H1 (cell line): Measurements from ENCODE around the gene CCDC78. TPM values are rescaled to one million over a fixed set of nuclear protein-coding genes. Genes with fewer than 3 reads are reported as not detected.

Experiments
- CTCF ChIA-PET: fragments of 300-600 bp; sonication (Branson Sonifier 250); formaldehyde crosslinking; loops from one replicate; lab custom pipeline; 2021; ENCODE audit not compliant: partially characterized antibody; lab: Charles Lee
- POLR2A ChIA-PET: fragments of 300-600 bp; sonication (Branson Sonifier 250); formaldehyde crosslinking; loops from one replicate; lab custom pipeline; 2021; ENCODE audit warnings: inconsistent platforms; ENCODE audit not compliant: partially characterized antibody; lab: Charles Lee
- DNase-seq, 2 experiments: peaks; one replicate each; pipeline versions ENCODE4 v3.0.0 to v3.0.0-alpha.2; 2010 to 2022; ENCODE audit warnings: low spot score in 2 of 2, low read depth in 1 of 2, mixed read lengths in 1 of 2
- FAIRE-seq: peaks from 2 replicates; lab custom pipeline; 2011; peaks lifted over from hg19 to GRCh38; lab: Jason Lieb, UNC
- H2AFZ ChIP-seq: 2 replicates; pipeline ENCODE4 v1.8.1; 2012; ENCODE audit warnings: low read length, inconsistent platforms
- H2AK5ac ChIP-seq: 2 replicates; pipeline ENCODE4 v1.6.1; 2013; ENCODE audit warnings: low read depth, low read length
- H2BK120ac ChIP-seq: replicated peaks from 2 replicates; pipeline ENCODE3; 2013; ENCODE audit warnings: low read depth, low read length, inconsistent platforms
- H2BK12ac ChIP-seq: 2 replicates; pipeline ENCODE4 v1.6.1; 2013; ENCODE audit warnings: low read depth, low read length
- H2BK15ac ChIP-seq: 2 replicates; pipeline ENCODE4 v1.6.1; 2013; ENCODE audit warnings: low read length
- H2BK20ac ChIP-seq: 2 replicates; pipeline ENCODE4 v1.6.1; 2013; ENCODE audit warnings: low read length
- H2BK5ac ChIP-seq: 2 replicates; pipeline ENCODE4 v1.6.1; 2013; ENCODE audit warnings: low read depth, low read length
- H3K14ac ChIP-seq: 2 replicates; pipeline ENCODE4 v1.6.1; 2013; ENCODE audit warnings: inconsistent platforms; ENCODE audit not compliant: insufficient read length
- H3K18ac ChIP-seq: 2 replicates; pipeline ENCODE4 v1.6.1; 2013; ENCODE audit warnings: low read length; ENCODE audit errors: extremely low read depth
- H3K23ac ChIP-seq: 2 replicates; pipeline ENCODE4 v1.6.1; 2013; ENCODE audit warnings: inconsistent platforms; ENCODE audit not compliant: insufficient read length
- H3K23me2 ChIP-seq: 2 replicates; pipeline ENCODE4 v1.6.1; 2013; ENCODE audit warnings: low read depth, low read length
- H3K27ac ChIP-seq: 2 replicates; pipeline ENCODE4 v1.6.1; 2011; ENCODE audit warnings: low read depth, low read length, inconsistent platforms
- H3K27me3 ChIP-seq, 4 experiments: replicated peaks in 1 of 4; 1 replicate in 1 of 4; 2 replicates in 3 of 4; pipeline versions ENCODE4 v1.6.1 to v1.8.1; 2011 to 2013; ENCODE audit warnings: low read length in 3 of 4, mild to moderate bottlenecking in 3 of 4, inconsistent platforms in 2 of 4, mixed read lengths in 2 of 4, moderate library complexity in 1 of 4; ENCODE audit not compliant: control insufficient read depth in 3 of 4, insufficient read depth in 3 of 4; ENCODE audit errors: extremely low read depth in 1 of 4
- H3K36me3 ChIP-seq, 4 experiments: 2 replicates each; pipeline versions ENCODE4 v1.6.1 to v1.8.1; 2011 to 2013; ENCODE audit warnings: mild to moderate bottlenecking in 4 of 4, low read length in 3 of 4, moderate library complexity in 2 of 4, control low read depth in 1 of 4, inconsistent platforms in 1 of 4; ENCODE audit not compliant: insufficient read depth in 4 of 4, control insufficient read depth in 2 of 4
- H3K4ac ChIP-seq: replicated peaks from 2 replicates; pipeline ENCODE3; 2013; ENCODE audit warnings: low read length, low read depth, mixed read lengths, inconsistent platforms; ENCODE audit not compliant: insufficient read length
- H3K4me1 ChIP-seq, 4 experiments: replicated peaks in 1 of 4; 1 replicate in 1 of 4; 2 replicates in 3 of 4; pipeline versions ENCODE4 v1.6.1 to v1.8.1; 2011 to 2013; ENCODE audit warnings: low read length in 3 of 4, inconsistent platforms in 2 of 4, mixed read lengths in 1 of 4; ENCODE audit not compliant: insufficient read depth in 4 of 4, control insufficient read depth in 3 of 4
- H3K4me2 ChIP-seq, 2 experiments: 2 replicates each; pipeline versions ENCODE4 v1.6.1 to v1.8.1; 2011 to 2013; ENCODE audit warnings: low read depth in 2 of 2, low read length in 2 of 2, control low read depth in 1 of 2, inconsistent platforms in 1 of 2, mild to moderate bottlenecking in 1 of 2; ENCODE audit not compliant: insufficient read depth in 1 of 2
- H3K4me3 ChIP-seq, 4 experiments: fragments of 200-600, 300-600 bp in 1 of 4; sonication (generic), shearing (Covaris generic), sonication (Bioruptor Twin) in 1 of 4; 2 replicates each; pipeline versions ENCODE4 v1.5.1 to v1.8.1; 2011 to 2016; ENCODE audit warnings: low read length in 4 of 4, low read depth in 3 of 4, control low read depth in 2 of 4, inconsistent platforms in 2 of 4, mild to moderate bottlenecking in 2 of 4, mixed read lengths in 1 of 4, moderate library complexity in 1 of 4; ENCODE audit not compliant: insufficient read depth in 2 of 4; ENCODE audit errors: extremely low read depth in 1 of 4
- H3K56ac ChIP-seq: replicated peaks from 2 replicates; pipeline ENCODE3; 2013; ENCODE audit warnings: low read depth, mild to moderate bottlenecking, mixed read lengths, low read length, inconsistent platforms; ENCODE audit not compliant: insufficient read length
- H3K79me1 ChIP-seq: 2 replicates; pipeline ENCODE4 v1.6.1; 2013; ENCODE audit warnings: low read depth, low read length, control low read depth
- H3K79me2 ChIP-seq, 2 experiments: 2 replicates each; pipeline versions ENCODE4 v1.6.1 to v1.8.1; 2012 to 2013; ENCODE audit warnings: low read length in 2 of 2, mild to moderate bottlenecking in 2 of 2, inconsistent platforms in 1 of 2; ENCODE audit not compliant: insufficient read depth in 2 of 2, control insufficient read depth in 1 of 2
- H3K9ac ChIP-seq, 4 experiments: replicated peaks in 1 of 4; 1 replicate in 1 of 4; 2 replicates in 3 of 4; pipeline versions ENCODE4 v1.6.1 to v1.8.1; 2011 to 2013; ENCODE audit warnings: low read depth in 3 of 4, low read length in 3 of 4, control low read depth in 2 of 4, mild to moderate bottlenecking in 2 of 4, moderate library complexity in 2 of 4, inconsistent platforms in 1 of 4; ENCODE audit errors: extremely low read depth in 1 of 4
- H3K9me3 ChIP-seq, 2 experiments: 2 replicates each; pipeline versions ENCODE4 v1.6.1 to v1.8.1; 2012 to 2013; ENCODE audit warnings: mild to moderate bottlenecking in 2 of 2, moderate library complexity in 2 of 2, control low read depth in 1 of 2, inconsistent platforms in 1 of 2, low read depth in 1 of 2, low read length in 1 of 2, mixed read lengths in 1 of 2; ENCODE audit not compliant: insufficient read depth in 2 of 2
- H4K20me1 ChIP-seq, 2 experiments: replicated peaks in 1 of 2; 2 replicates each; pipeline versions ENCODE3 to v1.8.1; 2011 to 2013; ENCODE audit warnings: inconsistent platforms in 2 of 2, low read length in 2 of 2, mild to moderate bottlenecking in 1 of 2; ENCODE audit not compliant: insufficient read depth in 2 of 2, control insufficient read depth in 1 of 2
- H4K5ac ChIP-seq: 2 replicates; pipeline ENCODE4 v1.6.1; 2013; ENCODE audit warnings: low read length, low read depth, mixed read lengths, inconsistent platforms; ENCODE audit not compliant: insufficient read length
- H4K8ac ChIP-seq: 2 replicates; pipeline ENCODE4 v1.8.0; 2013; ENCODE audit warnings: mild to moderate bottlenecking, moderate library complexity, low read length, inconsistent platforms; ENCODE audit not compliant: insufficient read depth; ENCODE audit errors: extremely low read depth
- H4K91ac ChIP-seq: replicated peaks from 2 replicates; pipeline ENCODE3; 2013; ENCODE audit warnings: low read length, mixed read lengths, inconsistent platforms; ENCODE audit not compliant: insufficient read length
- EP300 ChIP-seq, 2 experiments: IDR thresholded peaks; 1 replicate in 1 of 2; 2 replicates in 1 of 2; pipeline ENCODE4 v1.6.1; 2011 to 2012; ENCODE audit warnings: low read depth in 2 of 2, low read length in 2 of 2, mild to moderate bottlenecking in 2 of 2, borderline replicate concordance in 1 of 2, inconsistent platforms in 1 of 2, moderate library complexity in 1 of 2
- SUZ12 ChIP-seq: fragments of 200-600 bp; sonication (generic); IDR thresholded peaks from 2 replicates; pipeline ENCODE4 v1.6.1; 2012; ENCODE audit warnings: mild to moderate bottlenecking, inconsistent platforms, low read length, moderate library complexity, mixed read lengths
- WGBS, 2 experiments: shearing (Covaris generic) in 1 of 2; methylation state at CpG; one replicate each; pipeline versions ENCODE4 v1.1.6 to v1.1.7; 2013 to 2015; ENCODE audit warnings: low lambda C conversion rate in 2 of 2, mixed read lengths in 2 of 2, inconsistent platforms in 1 of 2, low coverage in 1 of 2, missing lambda C conversion rate in 1 of 2; ENCODE audit not compliant: insufficient replicate concordance in 2 of 2, insufficient coverage in 1 of 2, insufficient read length in 1 of 2; ENCODE audit errors: extremely low coverage in 1 of 2, missing lambda C conversion rate in 1 of 2; 5-methylcytosine and 5-hydroxymethylcytosine counted together
- polyA plus RNA-seq, 7 experiments: library from polyadenylated mRNA; depleted of rRNA in 3 of 7; stranded (reverse) in 5 of 7; unstranded in 2 of 7; fragments of >200 nt in 5 of 7; fragments of 200-250 nt in 2 of 7; gene quantifications; 1 replicate in 5 of 7; 2 replicates in 1 of 7; 4 replicates in 1 of 7; pipeline versions ENCODE4 v1.2.1 to v1.2.3, GENCODE V29; 2011 to 2013; ENCODE audit warnings: missing spikeins in 2 of 7, mixed read lengths in 2 of 7
- total RNA-seq: library from RNA; stranded (reverse); fragmentation: NEBNext Ultra II Directional; extraction: Animal tissue kit (Norgen Biotek cat#: 25700); gene quantifications from 2 replicates; pipeline ENCODE4 v1.2.1, GENCODE V29; 2021

Gene CCDC78
- total and polyA plus RNA-seq, 2 of the 8 experiments (the other 6 are each of a cell fraction or from before 2014, with no cell fraction given): 7.1 to 8.5 TPM

DNA sequence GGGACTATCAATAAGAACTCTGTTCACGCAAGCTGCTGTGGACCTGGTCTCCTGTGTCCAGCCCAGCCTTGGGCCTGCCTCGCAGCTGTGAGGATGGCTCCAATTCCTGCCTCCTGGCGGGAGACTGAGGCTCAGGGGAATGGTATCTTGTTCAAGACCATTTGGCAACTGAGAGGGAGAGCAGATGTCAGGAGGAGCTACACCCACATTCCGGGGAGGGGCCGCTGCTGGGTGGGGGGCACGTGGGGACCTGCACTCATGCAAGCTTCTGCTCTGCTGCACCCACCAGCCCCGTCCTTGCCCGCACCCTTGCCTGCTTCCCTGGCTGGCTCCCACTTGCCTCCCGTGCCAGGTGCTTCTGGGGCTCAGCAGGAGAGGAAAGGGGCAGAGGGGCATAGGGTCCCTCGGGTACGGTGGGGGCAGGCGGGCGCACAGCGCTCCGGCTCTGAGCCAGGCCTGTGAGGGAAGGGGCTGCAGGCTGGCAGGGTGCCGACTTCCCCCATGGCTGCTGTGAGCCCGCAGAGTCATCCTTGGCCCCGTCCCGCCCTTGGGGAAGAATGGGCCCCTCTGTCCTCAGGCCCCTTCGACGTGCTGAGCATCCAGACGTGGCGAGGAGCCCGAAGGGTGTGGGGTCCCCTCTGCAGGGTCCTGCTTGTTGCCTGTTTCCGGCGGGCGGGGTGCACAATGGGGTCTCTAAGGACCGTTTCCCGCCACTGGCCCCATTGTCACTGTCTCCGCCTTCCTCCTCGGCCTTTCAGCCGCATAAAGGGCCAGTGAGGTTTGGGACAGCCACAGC is 8.6 kb downstream of the CCDC78 start:
- FAIRE-seq: no peak
- no peak for TF ChIP-seq EP300 (IDR thresholded peaks at IDR 0.05; ENCODE audit: borderline replicate concordance in 1 of 2, low read depth in 2 of 2, low read length in 2 of 2)
- TF ChIP-seq SUZ12: no peak

More for the DNA sequence above, 8.6 kb downstream of the CCDC78 start:
- Histone ChIP-seq H2AK5ac (no peak overlapping the region), H3K79me2 (no peaks in the 10 kb centered on the region), H3K9ac (no peak overlapping the region; a peak in 1 of 7 replicates), H4K8ac (no peak overlapping the region), H3K4ac (no peak overlapping the region), H2AFZ (no peak overlapping the region), H3K14ac (no peak overlapping the region), H3K4me2 (no peak overlapping the region; a peak in 1 of 4 replicates), H4K91ac (no peak overlapping the region), H4K20me1 (peaks cover 6 to 14% of the 10 kb centered on the region in 2 experiments), H3K9me3 (no peaks in the 10 kb centered on the region; a peak in 1 of 4 replicates), H2BK12ac (no peak overlapping the region), H3K56ac (no peak overlapping the region), H3K27me3 (peaks cover 0 to 41% (median 24%) of the 10 kb centered on the region in 4 experiments; a peak in 6 of 7 replicates), H3K18ac (no peak overlapping the region), H2BK15ac (no peak overlapping the region), H3K27ac (no peak overlapping the region; the same call in 1 of the 2 replicates), H3K36me3 (peaks cover 0 to 6% (median 0%) of the 10 kb centered on the region in 4 experiments; a peak in 1 of 8 replicates), H4K5ac (no peak overlapping the region), H2BK5ac (no peak overlapping the region), H3K23me2 (peaks cover 19% of the 10 kb centered on the region; the same call in 1 of the 2 replicates), H3K4me1 (peaks cover 0 to 29% (median 19%) of the 10 kb centered on the region in 4 experiments; a peak in 5 of 7 replicates), H3K79me1 (no peaks in the 10 kb centered on the region), H2BK120ac (no peak overlapping the region), H3K4me3 (no peak overlapping the region), H2BK20ac (no peak overlapping the region), H3K23ac (no peak overlapping the region)
- no peak for DNase-seq
- WGBS, 2 experiments: 80% methylated on average over 25 of the region's 32 CpGs; no CpG with 5 or more reads in 1 of the 2 experiments
- ChIA-PET CTCF (interaction anchor here (1.5 to 33.4 kb wide), 6 partner anchors 14 to 83 kb away, joined by 3 to 977 read pairs (median 7); partner anchors contain the start of genes ANTKMT, CCDC78, CHTF18 and CIAO3), POLR2A (interaction anchor here (0.5 to 23.0 kb wide), 9 partner anchors 1 to 83 kb away, joined by 4 to 353 read pairs (median 8); partner anchors contain the start of genes ANTKMT, CCDC78, CIAO3 and GNG13)
